Measurements from ENCODE around the gene KRT17.
"Not testable (repeated sequence)": the region's sequence is repeated elsewhere in the genome, so short reads cannot be mapped to it uniquely, and the experiment has no call there.

- not testable (repeated sequence) for TF ChIP-seq ZBTB4 (CRISPR knock-in tag; IDR thresholded peaks at IDR 0.05); CTCF (IDR thresholded peaks at IDR 0.05 in 2 of 3, conservative IDR thresholded peaks at IDR 0.05 in 1 of 3; ENCODE audit: control insufficient read depth in 2 of 3, extremely low read depth in 1 of 3, insufficient read depth in 1 of 3, low read depth in 3 of 3, low read length in 3 of 3); POLR2AphosphoS2 (IDR thresholded peaks at IDR 0.05; ENCODE audit: low read depth, low read length); MTA3 (IDR thresholded peaks at IDR 0.05; ENCODE audit: borderline replicate concordance, low read length); USF1 (IDR thresholded peaks at IDR 0.05; ENCODE audit: borderline replicate concordance, extremely low read length, insufficient read depth, low read depth, low read length)
Observed at GRCh38 chr17:41576740-41577139, 47.6 kb downstream of the KRT17 start.
